Non-pigmented ciliary epithelial cell (primary cell): Measurements from ENCODE around the gene RXFP3.

Experiments used
- DNase-seq: peaks from one replicate; pipeline ENCODE4 v3.0.0-alpha.2; 2010; ENCODE audit warnings: low read depth

The RXFP3 gene

GRCh38 chr5:33981408-33982162 is 45.4 kb downstream of the RXFP3 start:
- no peak for DNase-seq

GRCh38 chr5:33984178-33984577 is 48.0 kb downstream of the RXFP3 start:
- no peak for DNase-seq

DNA sequence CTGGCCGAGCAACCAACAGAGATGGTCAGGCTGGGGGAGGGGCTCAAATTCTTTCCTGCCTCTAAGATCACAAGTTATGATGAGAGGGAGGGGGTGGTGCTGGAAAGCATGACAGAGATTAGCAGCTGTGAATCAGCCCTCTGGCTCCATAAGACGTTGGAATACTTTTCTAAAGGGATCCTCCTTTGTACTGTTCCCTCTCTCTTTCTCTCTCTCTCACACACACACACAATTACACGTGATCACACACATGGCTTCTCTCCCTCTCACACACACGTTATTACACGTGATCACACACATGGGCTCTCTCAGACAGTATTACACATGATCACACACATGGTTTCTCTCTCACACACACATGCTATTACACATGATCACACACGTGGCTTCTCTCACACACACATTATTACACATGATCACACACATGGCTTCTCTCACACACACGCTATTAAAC is 48.5 kb downstream of the RXFP3 start, which contains the start of gene SLC45A2:
SLC45A2 (minus strand) TSS at position 23 of the 454 bp plus-strand sequence. CDS start 110 bp downstream, outside the sequence.
- no peak for DNase-seq

DNA sequence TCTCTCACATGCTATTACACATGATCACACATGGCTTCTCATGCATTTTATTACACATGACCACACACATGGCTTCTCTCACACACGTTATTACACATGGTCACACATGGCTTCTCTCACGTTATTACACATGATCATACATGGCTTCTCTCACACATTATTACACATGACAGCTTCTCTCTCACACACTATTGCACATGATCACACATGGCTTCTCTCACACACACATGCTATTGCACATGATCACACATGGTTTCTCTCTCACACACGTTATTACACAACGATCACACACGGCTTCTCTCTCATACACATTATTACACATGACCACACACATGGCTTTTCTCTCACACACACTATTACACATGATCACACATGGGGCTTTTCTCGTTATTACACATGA is 49.3 kb downstream of the RXFP3 start:
- DNase-seq, result no peak
